ENCODE results near the gene IL31.

IL31 gene

DNA sequence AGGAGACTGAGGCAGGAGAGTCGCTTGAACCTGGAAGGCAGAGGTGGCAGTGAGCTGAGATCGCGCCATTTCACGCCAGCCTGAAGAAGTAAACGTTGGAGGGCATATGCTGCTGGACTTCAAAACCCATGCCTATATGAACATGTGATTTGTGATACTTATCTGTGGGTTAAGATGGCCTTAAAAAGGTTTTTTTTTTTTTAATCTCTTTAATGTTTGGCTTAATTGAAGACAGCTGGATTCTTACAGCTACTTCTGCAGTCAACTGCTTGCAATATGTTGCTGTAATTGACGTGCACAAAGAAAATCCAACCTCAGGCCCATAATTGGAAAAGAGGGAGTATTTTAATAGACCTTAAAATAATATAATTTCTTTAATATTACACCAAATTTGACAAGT lies 28.0 kb upstream of the IL31 start:
- TF ChIP-seq, protein P1, sequence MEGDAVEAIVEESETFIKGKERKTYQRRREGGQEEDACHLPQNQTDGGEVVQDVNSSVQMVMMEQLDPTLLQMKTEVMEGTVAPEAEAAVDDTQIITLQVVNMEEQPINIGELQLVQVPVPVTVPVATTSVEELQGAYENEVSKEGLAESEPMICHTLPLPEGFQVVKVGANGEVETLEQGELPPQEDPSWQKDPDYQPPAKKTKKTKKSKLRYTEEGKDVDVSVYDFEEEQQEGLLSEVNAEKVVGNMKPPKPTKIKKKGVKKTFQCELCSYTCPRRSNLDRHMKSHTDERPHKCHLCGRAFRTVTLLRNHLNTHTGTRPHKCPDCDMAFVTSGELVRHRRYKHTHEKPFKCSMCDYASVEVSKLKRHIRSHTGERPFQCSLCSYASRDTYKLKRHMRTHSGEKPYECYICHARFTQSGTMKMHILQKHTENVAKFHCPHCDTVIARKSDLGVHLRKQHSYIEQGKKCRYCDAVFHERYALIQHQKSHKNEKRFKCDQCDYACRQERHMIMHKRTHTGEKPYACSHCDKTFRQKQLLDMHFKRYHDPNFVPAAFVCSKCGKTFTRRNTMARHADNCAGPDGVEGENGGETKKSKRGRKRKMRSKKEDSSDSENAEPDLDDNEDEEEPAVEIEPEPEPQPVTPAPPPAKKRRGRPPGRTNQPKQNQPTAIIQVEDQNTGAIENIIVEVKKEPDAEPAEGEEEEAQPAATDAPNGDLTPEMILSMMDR (IDR thresholded peaks at IDR 0.05; ENCODE audit: insufficient read depth, low read length, missing control alignments), result no peak
- DNase-seq (ENCODE audit: low read depth, low spot score), result no peak
- no peak overlapping the region for H3K4me3 ChIP-seq (ENCODE audit: low read depth, low read length)
- ChIA-PET CTCF (interaction anchor here (0.8 kb wide), 1 partner anchor 12 kb away, joined by 4 read pairs; no protein-coding TSS in a partner anchor), POLR2A (no interaction called here)

GRCh38 chr12:122201381-122201780 lies 27.4 kb upstream of the IL31 start:
- no peak overlapping the region for H3K4me3 ChIP-seq (ENCODE audit: low read depth, low read length)
- TF ChIP-seq, protein P1 (IDR thresholded peaks at IDR 0.05; ENCODE audit: insufficient read depth, low read length, missing control alignments), result no peak
- ChIA-PET POLR2A (no interaction called here), CTCF (interaction anchor here (0.8 kb wide), 1 partner anchor 11 kb away, joined by 4 read pairs; no protein-coding TSS in a partner anchor)
- DNase-seq (ENCODE audit: low read depth, low spot score), result no peak

- CTCF ChIA-PET, result no interaction called here
- TF ChIP-seq, protein P1 (IDR thresholded peaks at IDR 0.05; ENCODE audit: insufficient read depth, low read length, missing control alignments), result no peak
- no peak for DNase-seq (ENCODE audit: low read depth, low spot score)
- H3K4me3 ChIP-seq (ENCODE audit: low read depth, low read length), result no peak overlapping the region
- POLR2A ChIA-PET, result no interaction called here
Measured at GRCh38 chr12:122200541-122201175, 26.6 kb upstream of the IL31 start.

DNA sequence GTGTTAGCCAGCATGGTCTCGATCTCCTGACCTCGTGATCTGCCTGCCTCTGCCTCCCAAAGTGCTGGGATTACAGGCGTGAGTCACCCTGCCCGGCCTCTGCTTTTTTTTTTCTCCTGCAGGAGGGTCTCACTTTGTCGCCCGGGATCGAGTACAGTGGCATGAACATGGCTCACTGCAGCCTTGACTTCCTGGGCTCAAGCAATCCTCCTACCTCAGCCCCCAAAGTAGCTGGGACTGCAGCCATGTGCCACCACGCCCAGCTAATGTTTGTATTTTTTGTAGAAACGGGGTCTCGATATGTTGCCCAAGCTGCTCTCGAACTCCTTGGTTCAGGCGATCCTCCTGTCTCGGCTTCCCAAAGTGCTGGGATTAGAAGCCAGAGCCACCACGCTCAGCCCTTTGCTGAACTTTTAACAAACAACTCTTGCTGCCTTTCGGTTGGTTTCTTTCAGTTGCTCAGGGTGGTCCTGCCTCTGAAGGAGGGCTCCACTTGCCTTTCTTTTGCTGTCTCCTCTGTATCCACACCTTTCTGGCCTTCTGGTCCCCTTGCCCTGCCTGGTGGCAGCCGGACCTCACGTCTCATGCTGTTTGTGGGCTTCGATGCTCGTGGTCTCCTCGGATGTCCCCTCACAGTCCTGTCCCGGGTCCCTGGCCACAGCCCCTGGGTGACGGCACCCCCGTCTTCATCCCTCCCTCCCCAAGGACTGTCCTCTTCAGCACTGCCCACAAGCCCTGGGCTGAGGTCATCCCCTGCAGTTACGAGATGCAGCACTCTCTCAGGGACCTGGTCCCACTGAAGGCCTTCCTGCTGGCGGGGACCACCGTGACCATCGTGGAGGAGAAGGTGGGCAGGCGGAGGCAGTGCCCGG lies 25.7 kb upstream of the IL31 start:
- no peak overlapping the region for H3K4me3 ChIP-seq (ENCODE audit: low read depth, low read length)
- ChIA-PET POLR2A (interaction anchor here (0.8 kb wide), 1 partner anchor 434 kb away, joined by 3 read pairs; no protein-coding TSS in a partner anchor), CTCF (interaction anchor here (0.6 kb wide), 1 partner anchor 532 kb away, joined by 3 read pairs; no protein-coding TSS in a partner anchor)
- DNase-seq (ENCODE audit: low read depth, low spot score), result no peak
- TF ChIP-seq, protein P1 (IDR thresholded peaks at IDR 0.05; ENCODE audit: insufficient read depth, low read length, missing control alignments), result no peak

DNA sequence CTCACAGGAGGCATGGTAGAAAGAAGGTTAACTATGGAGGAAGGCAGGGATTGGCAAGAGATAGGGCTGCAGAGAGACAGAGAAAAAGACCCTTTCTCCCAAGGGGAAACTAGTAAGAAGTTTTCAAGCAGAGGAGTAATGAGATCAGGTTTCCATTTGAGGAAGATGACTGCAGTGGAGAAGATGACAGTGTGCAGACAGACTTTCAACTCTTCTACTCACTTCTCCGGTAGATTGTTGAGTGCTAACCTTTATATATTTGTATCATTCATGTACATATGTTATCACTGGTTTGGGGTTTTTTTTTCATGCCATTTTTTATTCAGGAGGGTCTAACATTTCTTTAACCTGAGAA lies 23.6 kb upstream of the IL31 start:
- TF ChIP-seq, protein P1 (IDR thresholded peaks at IDR 0.05; ENCODE audit: insufficient read depth, low read length, missing control alignments), result no peak
- DNase-seq (ENCODE audit: low read depth, low spot score), result no peak
- ChIA-PET POLR2A (no interaction called here), CTCF (no interaction called here)
- H3K4me3 ChIP-seq (ENCODE audit: low read depth, low read length), result no peak overlapping the region

- ChIA-PET POLR2A (no interaction called here), CTCF (interaction anchor here (0.8 to 1.1 kb wide), 5 partner anchors 9 to 147 kb away, joined by 3 to 5 read pairs (median 3); no protein-coding TSS in a partner anchor)
- no peak overlapping the region for H3K4me3 ChIP-seq (ENCODE audit: low read depth, low read length)
- TF ChIP-seq, protein P1 (IDR thresholded peaks at IDR 0.05; ENCODE audit: insufficient read depth, low read length, missing control alignments), result no peak
- no peak for DNase-seq (ENCODE audit: low read depth, low spot score)
Measured at GRCh38 chr12:122195405-122195804, 21.4 kb upstream of the IL31 start.
